OCI-LY1 (cell line): ENCODE data around the gene IFT52.

Source experiments
- H2AFZ ChIP-seq: fragments of 200-600 bp; sonication (generic), shearing (Covaris generic); 2 replicates; pipeline ENCODE4 v1.6.0; 2014; ENCODE audit warnings: antibody characterized with exemption, mild to moderate bottlenecking, low read length
- H3F3A ChIP-seq: fragments of 200-600 bp; sonication (generic), shearing (Covaris generic); 2 replicates; pipeline ENCODE4 v1.6.0; 2014; ENCODE audit warnings: mild to moderate bottlenecking, antibody characterized with exemption, low read length, moderate library complexity; ENCODE audit not compliant: insufficient read depth
- H3K27ac ChIP-seq: fragments of 200-600 bp; sonication (generic); 2 replicates; pipeline ENCODE4 v1.5.1; 2014; ENCODE audit warnings: low read length, mixed run types, mild to moderate bottlenecking, low read depth; ENCODE audit not compliant: poor library complexity, severe bottlenecking
- H3K27me3 ChIP-seq: fragments of 200-600 bp; sonication (generic); 2 replicates; pipeline ENCODE4 v1.6.0; 2014; ENCODE audit warnings: antibody characterized with exemption, mild to moderate bottlenecking, low read length, moderate library complexity; ENCODE audit not compliant: insufficient read depth
- H3K36me3 ChIP-seq: fragments of 200-600 bp; sonication (generic); 2 replicates; pipeline ENCODE4 v1.6.1; 2014; ENCODE audit warnings: mild to moderate bottlenecking, antibody characterized with exemption, low read length, moderate library complexity, mixed read lengths; ENCODE audit not compliant: insufficient read depth
- H3K4me1 ChIP-seq: fragments of 200-600 bp; sonication (generic); 2 replicates; pipeline ENCODE4 v1.5.1; 2014; ENCODE audit warnings: mild to moderate bottlenecking, low read length, moderate library complexity; ENCODE audit not compliant: insufficient read depth, severe bottlenecking
- H3K4me2 ChIP-seq: fragments of 200-600 bp; sonication (generic), shearing (Covaris generic); 2 replicates; pipeline ENCODE4 v1.6.1; 2014; ENCODE audit warnings: low read length
- H3K4me3 ChIP-seq: fragments of 200-600 bp; sonication (generic); 2 replicates; pipeline ENCODE4 v1.5.1; 2014; ENCODE audit warnings: low read length, low read depth, mild to moderate bottlenecking, mixed read lengths; ENCODE audit not compliant: poor library complexity, severe bottlenecking
- H3K79me2 ChIP-seq: fragments of 200-600 bp; shearing (Covaris generic); 2 replicates; pipeline ENCODE4 v1.6.1; 2016; ENCODE audit warnings: mixed run types, low read length, mixed read lengths; ENCODE audit not compliant: insufficient read depth
- H3K9ac ChIP-seq: fragments of 200-600 bp; sonication (generic), shearing (Covaris generic); 2 replicates; pipeline ENCODE4 v1.6.1; 2014; ENCODE audit warnings: mild to moderate bottlenecking, low read length, mixed read lengths
- H3K9me2 ChIP-seq: fragments of 200-600 bp; sonication (generic), shearing (Covaris generic); 2 replicates; pipeline ENCODE4 v1.6.1; 2014; ENCODE audit warnings: low read depth, mild to moderate bottlenecking, low read length, mixed read lengths
- H3K9me3 ChIP-seq: fragments of 200-600 bp; shearing (Covaris generic); 2 replicates; pipeline ENCODE4 v1.6.1; 2014; ENCODE audit warnings: low read length, mixed read lengths
- H4K20me1 ChIP-seq: fragments of 200-600 bp; sonication (generic), shearing (Covaris generic); 2 replicates; pipeline ENCODE4 v1.6.0; 2016; ENCODE audit warnings: mild to moderate bottlenecking, low read length; ENCODE audit not compliant: insufficient read depth
- CTCF ChIP-seq: fragments of 200-600 bp; sonication (generic), shearing (Covaris generic); IDR thresholded peaks from 2 replicates; pipeline ENCODE4 v1.5.1; 2017; ENCODE audit warnings: mild to moderate bottlenecking, antibody characterized with exemption, low read length, moderate library complexity, mixed read lengths
- EZH2 ChIP-seq: fragments of 200-600 bp; sonication (generic), shearing (Covaris generic); IDR thresholded peaks from 2 replicates; pipeline ENCODE4 v1.8.0; 2017; ENCODE audit warnings: borderline replicate concordance, mixed run types, mild to moderate bottlenecking, antibody characterized with exemption, low read length, moderate library complexity, mixed read lengths

The IFT52 gene

GRCh38 chr20:43563991-43564390, 26.7 kb upstream of the IFT52 start:
- Histone ChIP-seq H2AFZ (no peak overlapping the region), H3K9ac (no peak overlapping the region)
- TF ChIP-seq EZH2 (no peak), CTCF (no peak)

DNA sequence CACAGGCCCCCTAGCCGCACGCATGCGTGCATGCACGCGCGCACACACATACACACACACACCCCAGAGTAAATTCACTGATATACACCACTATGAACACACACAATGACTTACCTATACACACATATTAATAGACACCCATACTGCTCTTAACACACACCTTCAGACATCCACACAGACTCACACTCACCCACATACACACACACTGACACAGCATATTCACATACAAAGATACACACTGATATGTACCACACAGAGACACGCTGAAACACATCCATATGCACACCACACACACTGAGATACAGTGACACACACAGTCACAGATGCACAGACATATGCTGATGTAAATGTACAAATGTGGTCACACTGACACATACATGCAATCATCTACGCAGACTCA, 26.3 kb upstream of the IFT52 start:
- Histone ChIP-seq H3K9ac (no peak overlapping the region), H3K4me2 (no peak overlapping the region)
- no peak for TF ChIP-seq EZH2
- TF ChIP-seq CTCF, result no peak

More at GRCh38 chr20:43563991-43564390, 26.7 kb upstream of the IFT52 start:
- Histone ChIP-seq H3K4me3 (no peak overlapping the region), H3K9me2 (no peaks in the 10 kb centered on the region), H4K20me1 (no peaks in the 10 kb centered on the region), H3F3A (no peaks in the 10 kb centered on the region), H3K4me1 (no peaks in the 10 kb centered on the region), H3K27ac (no peak overlapping the region), H3K4me2 (no peak overlapping the region), H3K36me3 (no peaks in the 10 kb centered on the region), H3K27me3 (no peaks in the 10 kb centered on the region), H3K79me2 (no peaks in the 10 kb centered on the region), H3K9me3 (no peaks in the 10 kb centered on the region)

GRCh38 chr20:43564993-43565757, 25.6 kb upstream of the IFT52 start:
- H3K79me2 ChIP-seq, result no peaks in the 10 kb centered on the region
- no peaks in the 10 kb centered on the region for H3K9me2 ChIP-seq
- H3K4me1 ChIP-seq, result no peaks in the 10 kb centered on the region
- no peaks in the 10 kb centered on the region for H4K20me1 ChIP-seq
- no peaks in the 10 kb centered on the region for H3K9me3 ChIP-seq
- H3K27me3 ChIP-seq, result no peaks in the 10 kb centered on the region
- TF ChIP-seq CTCF, result no peak
- no peak for TF ChIP-seq EZH2
- no peak overlapping the region for H3K4me3 ChIP-seq
- H3K36me3 ChIP-seq, result no peaks in the 10 kb centered on the region
- H3K9ac ChIP-seq, result no peak overlapping the region
- H3K27ac ChIP-seq, result no peak overlapping the region
- no peak overlapping the region for H2AFZ ChIP-seq
- H3K4me2 ChIP-seq, result no peak overlapping the region
- no peaks in the 10 kb centered on the region for H3F3A ChIP-seq

More for the DNA sequence above, 26.3 kb upstream of the IFT52 start:
- Histone ChIP-seq H3K27ac (no peak overlapping the region), H3K4me3 (no peak overlapping the region), H3K36me3 (no peaks in the 10 kb centered on the region), H3K9me3 (no peaks in the 10 kb centered on the region), H3K9me2 (no peaks in the 10 kb centered on the region), H3K4me1 (no peaks in the 10 kb centered on the region), H3K27me3 (no peaks in the 10 kb centered on the region), H4K20me1 (no peaks in the 10 kb centered on the region), H3F3A (no peaks in the 10 kb centered on the region), H3K79me2 (no peaks in the 10 kb centered on the region), H2AFZ (no peak overlapping the region)
